Measurements from ENCODE around the gene SLC39A8. TPM values are rescaled to one million over a fixed set of nuclear protein-coding genes. Genes with fewer than 3 reads are reported as not detected.

Gene SLC39A8
- polyA plus RNA-seq, 1 of the 3 experiments (the other 2 are of a cell fraction): 1.5 TPM

- Histone ChIP-seq H3K4me3 (ENCODE audit: low read depth in 2 of 2, low read length in 1 of 2) (no peak overlapping the region), H3K36me3 (replicated peaks in 1 of 2; ENCODE audit: control insufficient read depth in 1 of 2, insufficient read depth in 2 of 2, low read length in 1 of 2) (no peaks in the 10 kb centered on the region), H3K79me2 (ENCODE audit: insufficient read depth) (no peaks in the 10 kb centered on the region), H4K20me1 (ENCODE audit: insufficient read depth) (no peaks in the 10 kb centered on the region), H2AFZ (ENCODE audit: low read depth) (no peak overlapping the region), H3K27me3 (ENCODE audit: insufficient read depth) (no peaks in the 10 kb centered on the region), H3K4me2 (no peak overlapping the region), H3K4me1 (ENCODE audit: control insufficient read depth in 1 of 2, insufficient read depth in 2 of 2, low read depth in 1 of 2, low read length in 1 of 2) (no peaks in the 10 kb centered on the region), H3F3A (replicated peaks; ENCODE audit: insufficient read depth) (no peaks in the 10 kb centered on the region), H3K9ac (no peak overlapping the region), H3K9me3 (no peaks in the 10 kb centered on the region), H3K27ac (ENCODE audit: low read depth in 2 of 2, low read length in 1 of 2) (no peak overlapping the region), H3K9me2 (no peaks in the 10 kb centered on the region)
- TF ChIP-seq RCOR1 (IDR thresholded peaks at IDR 0.05; ENCODE audit: low read length) (no peak), RXRA (IDR thresholded peaks at IDR 0.05; ENCODE audit: borderline replicate concordance, low read depth) (no peak), EP300 (IDR thresholded peaks at IDR 0.05; ENCODE audit: borderline replicate concordance in 1 of 2, low read depth in 1 of 2, low read length in 1 of 2) (no peak), YY1 (IDR thresholded peaks at IDR 0.05; ENCODE audit: low read depth) (no peak), EZH2phosphoT487 (IDR thresholded peaks at IDR 0.05; ENCODE audit: borderline replicate concordance, low read depth) (no peak), FOXM1 (IDR thresholded peaks at IDR 0.05; ENCODE audit: low read depth) (no peak), MXI1 (IDR thresholded peaks at IDR 0.05; ENCODE audit: low read depth, low read length) (no peak), JUND (IDR thresholded peaks at IDR 0.05) (no peak), FOXJ3 (CRISPR knock-in tag; IDR thresholded peaks at IDR 0.05) (no peak), TCF12 (IDR thresholded peaks at IDR 0.05) (no peak), GATA2 (CRISPR knock-in tag; IDR thresholded peaks at IDR 0.05) (no peak), RFX5 (IDR thresholded peaks at IDR 0.05; ENCODE audit: low read length) (no peak), IRF3 (IDR thresholded peaks at IDR 0.05; ENCODE audit: low read depth, low read length) (no peak)
- ChIA-PET POLR2A (no interaction called here), CTCF (no interaction called here)
- WGBS (ENCODE audit: low lambda C conversion rate): 80% methylated on average over 1 of the region's 1 CpG
- no peak for DNase-seq
Measured at GRCh38 chr4:102311407-102311806, 33.9 kb downstream of the SLC39A8 start.

GRCh38 chr4:102308032-102308799, 37.1 kb downstream of the SLC39A8 start:
- no peak overlapping the region for H2AFZ ChIP-seq (ENCODE audit: low read depth)
- WGBS (ENCODE audit: low lambda C conversion rate): 69% methylated on average over 1 of the region's 1 CpG
- no peaks in the 10 kb centered on the region for H3K27me3 ChIP-seq (ENCODE audit: insufficient read depth)
- H4K20me1 ChIP-seq (ENCODE audit: insufficient read depth): no peaks in the 10 kb centered on the region
- no peaks in the 10 kb centered on the region for H3K4me1 ChIP-seq (ENCODE audit: control insufficient read depth in 1 of 2, insufficient read depth in 2 of 2, low read depth in 1 of 2, low read length in 1 of 2)
- H3F3A ChIP-seq (replicated peaks; ENCODE audit: insufficient read depth): no peaks in the 10 kb centered on the region
- no peaks in the 10 kb centered on the region for H3K9me2 ChIP-seq
- no peaks in the 10 kb centered on the region for H3K79me2 ChIP-seq (ENCODE audit: insufficient read depth)
- H3K9me3 ChIP-seq: no peaks in the 10 kb centered on the region
- CTCF ChIA-PET: interaction anchor here (1.1 kb wide), 1 partner anchor 8 kb away, joined by 7 read pairs; no protein-coding TSS in a partner anchor
- no peak for DNase-seq
- H3K36me3 ChIP-seq (replicated peaks in 1 of 2; ENCODE audit: control insufficient read depth in 1 of 2, insufficient read depth in 2 of 2, low read length in 1 of 2): no peaks in the 10 kb centered on the region
- no peak overlapping the region for H3K27ac ChIP-seq (ENCODE audit: low read depth in 2 of 2, low read length in 1 of 2)
- no peak overlapping the region for H3K4me2 ChIP-seq
- no peak overlapping the region for H3K4me3 ChIP-seq (ENCODE audit: low read depth in 2 of 2, low read length in 1 of 2)
- POLR2A ChIA-PET: no interaction called here
- no peak overlapping the region for H3K9ac ChIP-seq
- TF ChIP-seq TCF12 (IDR thresholded peaks at IDR 0.05): no peak
- no peak for TF ChIP-seq RFX5 (IDR thresholded peaks at IDR 0.05; ENCODE audit: low read length)
- no peak for TF ChIP-seq TEAD4 (IDR thresholded peaks at IDR 0.05; ENCODE audit: borderline replicate concordance, insufficient read depth)
- no peak for TF ChIP-seq FOXJ3 (CRISPR knock-in tag; IDR thresholded peaks at IDR 0.05)
- TF ChIP-seq, protein P1, sequence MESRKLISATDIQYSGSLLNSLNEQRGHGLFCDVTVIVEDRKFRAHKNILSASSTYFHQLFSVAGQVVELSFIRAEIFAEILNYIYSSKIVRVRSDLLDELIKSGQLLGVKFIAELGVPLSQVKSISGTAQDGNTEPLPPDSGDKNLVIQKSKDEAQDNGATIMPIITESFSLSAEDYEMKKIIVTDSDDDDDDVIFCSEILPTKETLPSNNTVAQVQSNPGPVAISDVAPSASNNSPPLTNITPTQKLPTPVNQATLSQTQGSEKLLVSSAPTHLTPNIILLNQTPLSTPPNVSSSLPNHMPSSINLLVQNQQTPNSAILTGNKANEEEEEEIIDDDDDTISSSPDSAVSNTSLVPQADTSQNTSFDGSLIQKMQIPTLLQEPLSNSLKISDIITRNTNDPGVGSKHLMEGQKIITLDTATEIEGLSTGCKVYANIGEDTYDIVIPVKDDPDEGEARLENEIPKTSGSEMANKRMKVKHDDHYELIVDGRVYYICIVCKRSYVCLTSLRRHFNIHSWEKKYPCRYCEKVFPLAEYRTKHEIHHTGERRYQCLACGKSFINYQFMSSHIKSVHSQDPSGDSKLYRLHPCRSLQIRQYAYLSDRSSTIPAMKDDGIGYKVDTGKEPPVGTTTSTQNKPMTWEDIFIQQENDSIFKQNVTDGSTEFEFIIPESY (IDR thresholded peaks at IDR 0.05; ENCODE audit: borderline replicate concordance, low read depth): no peak
- no peak for TF ChIP-seq MEF2A (IDR thresholded peaks at IDR 0.05; ENCODE audit: borderline replicate concordance, low read depth)
- no peak for TF ChIP-seq MAX (IDR thresholded peaks at IDR 0.05; ENCODE audit: low read depth)
- TF ChIP-seq GATA2 (CRISPR knock-in tag; IDR thresholded peaks at IDR 0.05): no peak
- TF ChIP-seq POLR2AphosphoS5 (IDR thresholded peaks at IDR 0.05; ENCODE audit: low read depth, low read length): no peak
- TF ChIP-seq NRF1 (IDR thresholded peaks at IDR 0.05; ENCODE audit: low read depth, low read length): no peak
- no peak for TF ChIP-seq SMC3 (IDR thresholded peaks at IDR 0.05; ENCODE audit: low read depth, low read length)
- TF ChIP-seq SIN3A (IDR thresholded peaks at IDR 0.05; ENCODE audit: borderline replicate concordance, low read depth, low read length): no peak
- TF ChIP-seq GABPA (IDR thresholded peaks at IDR 0.05; ENCODE audit: low read depth): no peak
- TF ChIP-seq USF2 (IDR thresholded peaks at IDR 0.05; ENCODE audit: borderline replicate concordance, low read depth, low read length): no peak
